Liver (tissue), 9 donors: ENCODE data around the gene DOCK9. TPM values are rescaled to one million over a fixed set of nuclear protein-coding genes. Genes with fewer than 3 reads are reported as not detected.

Experiments used
- DNase-seq: peaks from one replicate; pipeline ENCODE4 v3.0.0-alpha.2; 2017; ENCODE audit warnings: low spot score
- H3K27ac ChIP-seq, 2 donors: one replicate each; pipeline ENCODE4 v1.7.0; 2013; ENCODE audit warnings: inconsistent platforms in 2 of 2, low read length in 2 of 2, control low read depth in 1 of 2, low read depth in 1 of 2, mild to moderate bottlenecking in 1 of 2
- H3K27me3 ChIP-seq, 4 donors: one replicate each; pipeline versions ENCODE4 v1.6.1 to v1.7.0; 2013; ENCODE audit warnings: low read length in 3 of 4, inconsistent platforms in 1 of 4, mild to moderate bottlenecking in 1 of 4, moderate library complexity in 1 of 4; ENCODE audit not compliant: control insufficient read depth in 4 of 4, insufficient read depth in 4 of 4
- H3K36me3 ChIP-seq, 4 donors: one replicate each; pipeline versions ENCODE4 v1.6.1 to v1.7.0; 2013; ENCODE audit warnings: low read length in 3 of 4, mild to moderate bottlenecking in 3 of 4, low read depth in 1 of 4, moderate library complexity in 1 of 4; ENCODE audit not compliant: control insufficient read depth in 4 of 4, insufficient read depth in 3 of 4
- H3K4me1 ChIP-seq, 4 donors: one replicate each; pipeline versions ENCODE4 v1.6.1 to v1.7.0; 2013; ENCODE audit warnings: low read length in 3 of 4, mild to moderate bottlenecking in 3 of 4, moderate library complexity in 1 of 4; ENCODE audit not compliant: control insufficient read depth in 4 of 4, insufficient read depth in 4 of 4
- H3K4me3 ChIP-seq, 3 donors: one replicate each; pipeline versions ENCODE4 v1.6.1 to v1.7.0; 2013; ENCODE audit warnings: low read length in 3 of 3, control low read depth in 1 of 3, low read depth in 1 of 3, mild to moderate bottlenecking in 1 of 3
- H3K9ac ChIP-seq, 2 donors: one replicate each; pipeline ENCODE4 v1.7.0; 2013; ENCODE audit warnings: low read length in 2 of 2, mild to moderate bottlenecking in 2 of 2, moderate library complexity in 2 of 2, control low read depth in 1 of 2, low read depth in 1 of 2
- H3K9me3 ChIP-seq, 4 donors: one replicate each; pipeline versions ENCODE4 v1.6.1 to v1.7.0; 2013; ENCODE audit warnings: low read length in 3 of 4; ENCODE audit not compliant: control insufficient read depth in 4 of 4
- ATF3 ChIP-seq: IDR thresholded peaks from 2 replicates; pipeline ENCODE4 v1.6.1; 2016; ENCODE audit warnings: antibody characterized with exemption
- EGR1 ChIP-seq, 2 donors: IDR thresholded peaks; 2 replicates each; pipeline ENCODE4 v1.6.1; 2016 to 2018; ENCODE audit warnings: antibody characterized with exemption in 2 of 2, low read depth in 2 of 2
- FOXA1 ChIP-seq: IDR thresholded peaks from 2 replicates; pipeline ENCODE4 v1.6.1; 2016; ENCODE audit warnings: antibody characterized with exemption
- FOXA2 ChIP-seq: IDR thresholded peaks from 2 replicates; pipeline ENCODE4 v1.6.1; 2016; ENCODE audit warnings: antibody characterized with exemption
- GABPA ChIP-seq, 2 donors: IDR thresholded peaks in 1 of 2; conservative IDR thresholded peaks in 1 of 2; 2 replicates each; pipeline ENCODE4 v1.6.1; 2016; ENCODE audit warnings: antibody characterized with exemption in 2 of 2, mild to moderate bottlenecking in 1 of 2, moderate library complexity in 1 of 2
- HNF4A ChIP-seq, 2 donors: conservative IDR thresholded peaks; 2 replicates each; pipeline ENCODE4 v1.6.1; 2016; ENCODE audit warnings: antibody characterized with exemption in 2 of 2, mild to moderate bottlenecking in 2 of 2
- HNF4G ChIP-seq: IDR thresholded peaks from 2 replicates; pipeline ENCODE4 v1.6.1; 2016; ENCODE audit warnings: antibody characterized with exemption
- JUND ChIP-seq, 2 donors: IDR thresholded peaks; 2 replicates each; pipeline ENCODE4 v1.6.1; 2016; ENCODE audit warnings: antibody characterized with exemption in 2 of 2
- MAX ChIP-seq: IDR thresholded peaks from 2 replicates; pipeline ENCODE4 v1.6.1; 2016; ENCODE audit warnings: antibody characterized with exemption
- NR2F2 ChIP-seq: IDR thresholded peaks from 2 replicates; pipeline ENCODE4 v1.6.1; 2016; ENCODE audit warnings: antibody characterized with exemption
- RAD21 ChIP-seq, 2 donors: IDR thresholded peaks; 2 replicates each; pipeline ENCODE4 v1.6.1; 2016; ENCODE audit warnings: antibody characterized with exemption in 2 of 2, mild to moderate bottlenecking in 2 of 2
- RXRA ChIP-seq, 2 donors: IDR thresholded peaks; 2 replicates each; pipeline ENCODE4 v1.6.1; 2017 to 2018; ENCODE audit warnings: antibody characterized with exemption in 2 of 2, mild to moderate bottlenecking in 1 of 2
- SP1 ChIP-seq: IDR thresholded peaks from 2 replicates; pipeline ENCODE4 v1.6.1; 2018; ENCODE audit warnings: antibody characterized with exemption, mild to moderate bottlenecking
- TAF1 ChIP-seq: conservative IDR thresholded peaks from 2 replicates; pipeline ENCODE4 v1.6.1; 2016; ENCODE audit warnings: antibody characterized with exemption, mild to moderate bottlenecking
- YY1 ChIP-seq: IDR thresholded peaks from 2 replicates; pipeline ENCODE4 v1.6.1; 2016; ENCODE audit warnings: antibody characterized with exemption, mild to moderate bottlenecking
- WGBS: extraction: QIAGEN DNeasy Blood & Tissue Kit; methylation state at CpG from one replicate; pipeline ENCODE4 v1.1.7; 2013; 5-methylcytosine and 5-hydroxymethylcytosine counted together
- polyA plus RNA-seq, 2 donors: library from polyadenylated mRNA; stranded (reverse) in 1 of 2; unstranded in 1 of 2; fragments of 200-250 nt in 1 of 2; fragments of >200 nt in 1 of 2; fragmentation: Nextera tagmentation in 1 of 2; extraction: Ambion mirVana in 1 of 2; gene quantifications; one replicate each; pipeline versions ENCODE4 v1.2.1 to v1.2.3, GENCODE V29; 2013 to 2015
- total RNA-seq, 2 donors: library from RNA; depleted of rRNA; stranded (reverse); fragments of >200 nt; gene quantifications; one replicate each; pipeline ENCODE4 v1.2.3, GENCODE V29; 2014
- TF ChIP-seq, protein P1 (sequence below): fragments of 150-350 bp; IDR thresholded peaks from 2 replicates; pipeline ENCODE4 v1.5.1; 2017; ENCODE audit warnings: improper control_type of control experiment, low read depth, low read length; ENCODE audit not compliant: missing input control
- TF ChIP-seq, protein P2 (sequence below): IDR thresholded peaks from 2 replicates; pipeline ENCODE4 v1.6.1; 2016; ENCODE audit warnings: antibody characterized with exemption, mild to moderate bottlenecking
- TF ChIP-seq, protein P3 (sequence below): IDR thresholded peaks from 2 replicates; pipeline ENCODE4 v1.6.1; 2016; ENCODE audit warnings: antibody characterized with exemption
- donor health status: healthy.
- donor health status: healthy.
- donor health status: healthy.
- donor health status: healthy.
- donor health status: healthy.

The DOCK9 gene
- total and polyA plus RNA-seq, 4 donors: 5.4 to 31.3 (median 10.6) TPM

DNA sequence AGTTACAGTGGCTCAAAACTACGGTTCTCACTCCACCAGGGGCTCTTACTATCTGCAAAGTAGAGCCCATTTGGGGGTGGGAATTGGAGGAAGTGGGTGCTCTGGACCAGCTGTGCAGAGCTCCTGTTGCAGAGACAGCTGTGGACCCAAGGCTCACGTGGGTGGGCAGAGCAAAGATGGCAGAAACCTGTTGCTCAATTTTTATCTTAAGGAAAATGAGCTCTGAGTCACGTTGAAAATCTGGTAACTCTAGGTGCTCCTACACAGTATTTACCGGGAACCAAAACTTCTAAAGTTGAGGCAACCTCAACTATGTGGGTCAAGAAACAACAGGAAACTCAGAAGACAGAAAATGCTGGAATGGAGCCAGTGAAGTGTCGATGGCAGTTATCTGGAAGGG lies 195.2 kb downstream of the DOCK9 start:
- H3K36me3 ChIP-seq: no peaks in the 10 kb centered on the region
- H3K27ac ChIP-seq: no peak overlapping the region
- H3K9ac ChIP-seq: no peak overlapping the region
- no peak for TF ChIP-seq HNF4A (conservative IDR thresholded peaks at IDR 0.05)
- no peak for TF ChIP-seq FOXA2
- no peak for TF ChIP-seq YY1
- no peak for TF ChIP-seq TAF1
- TF ChIP-seq SP1: no peak
- TF ChIP-seq, protein P1, sequence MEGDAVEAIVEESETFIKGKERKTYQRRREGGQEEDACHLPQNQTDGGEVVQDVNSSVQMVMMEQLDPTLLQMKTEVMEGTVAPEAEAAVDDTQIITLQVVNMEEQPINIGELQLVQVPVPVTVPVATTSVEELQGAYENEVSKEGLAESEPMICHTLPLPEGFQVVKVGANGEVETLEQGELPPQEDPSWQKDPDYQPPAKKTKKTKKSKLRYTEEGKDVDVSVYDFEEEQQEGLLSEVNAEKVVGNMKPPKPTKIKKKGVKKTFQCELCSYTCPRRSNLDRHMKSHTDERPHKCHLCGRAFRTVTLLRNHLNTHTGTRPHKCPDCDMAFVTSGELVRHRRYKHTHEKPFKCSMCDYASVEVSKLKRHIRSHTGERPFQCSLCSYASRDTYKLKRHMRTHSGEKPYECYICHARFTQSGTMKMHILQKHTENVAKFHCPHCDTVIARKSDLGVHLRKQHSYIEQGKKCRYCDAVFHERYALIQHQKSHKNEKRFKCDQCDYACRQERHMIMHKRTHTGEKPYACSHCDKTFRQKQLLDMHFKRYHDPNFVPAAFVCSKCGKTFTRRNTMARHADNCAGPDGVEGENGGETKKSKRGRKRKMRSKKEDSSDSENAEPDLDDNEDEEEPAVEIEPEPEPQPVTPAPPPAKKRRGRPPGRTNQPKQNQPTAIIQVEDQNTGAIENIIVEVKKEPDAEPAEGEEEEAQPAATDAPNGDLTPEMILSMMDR: no peak
- TF ChIP-seq ATF3: no peak
- TF ChIP-seq, protein P2, sequence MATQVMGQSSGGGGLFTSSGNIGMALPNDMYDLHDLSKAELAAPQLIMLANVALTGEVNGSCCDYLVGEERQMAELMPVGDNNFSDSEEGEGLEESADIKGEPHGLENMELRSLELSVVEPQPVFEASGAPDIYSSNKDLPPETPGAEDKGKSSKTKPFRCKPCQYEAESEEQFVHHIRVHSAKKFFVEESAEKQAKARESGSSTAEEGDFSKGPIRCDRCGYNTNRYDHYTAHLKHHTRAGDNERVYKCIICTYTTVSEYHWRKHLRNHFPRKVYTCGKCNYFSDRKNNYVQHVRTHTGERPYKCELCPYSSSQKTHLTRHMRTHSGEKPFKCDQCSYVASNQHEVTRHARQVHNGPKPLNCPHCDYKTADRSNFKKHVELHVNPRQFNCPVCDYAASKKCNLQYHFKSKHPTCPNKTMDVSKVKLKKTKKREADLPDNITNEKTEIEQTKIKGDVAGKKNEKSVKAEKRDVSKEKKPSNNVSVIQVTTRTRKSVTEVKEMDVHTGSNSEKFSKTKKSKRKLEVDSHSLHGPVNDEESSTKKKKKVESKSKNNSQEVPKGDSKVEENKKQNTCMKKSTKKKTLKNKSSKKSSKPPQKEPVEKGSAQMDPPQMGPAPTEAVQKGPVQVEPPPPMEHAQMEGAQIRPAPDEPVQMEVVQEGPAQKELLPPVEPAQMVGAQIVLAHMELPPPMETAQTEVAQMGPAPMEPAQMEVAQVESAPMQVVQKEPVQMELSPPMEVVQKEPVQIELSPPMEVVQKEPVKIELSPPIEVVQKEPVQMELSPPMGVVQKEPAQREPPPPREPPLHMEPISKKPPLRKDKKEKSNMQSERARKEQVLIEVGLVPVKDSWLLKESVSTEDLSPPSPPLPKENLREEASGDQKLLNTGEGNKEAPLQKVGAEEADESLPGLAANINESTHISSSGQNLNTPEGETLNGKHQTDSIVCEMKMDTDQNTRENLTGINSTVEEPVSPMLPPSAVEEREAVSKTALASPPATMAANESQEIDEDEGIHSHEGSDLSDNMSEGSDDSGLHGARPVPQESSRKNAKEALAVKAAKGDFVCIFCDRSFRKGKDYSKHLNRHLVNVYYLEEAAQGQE: no peak
- H3K4me1 ChIP-seq: peaks cover 0 to 15% (median 9%) of the 10 kb centered on the region in 4 donors
- 71% methylated on average over 5 of the region's 5 CpGs for WGBS
- DNase-seq: no peak
- no peak overlapping the region for H3K4me3 ChIP-seq
- no peaks in the 10 kb centered on the region for H3K9me3 ChIP-seq
- H3K27me3 ChIP-seq: no peaks in the 10 kb centered on the region

DNA sequence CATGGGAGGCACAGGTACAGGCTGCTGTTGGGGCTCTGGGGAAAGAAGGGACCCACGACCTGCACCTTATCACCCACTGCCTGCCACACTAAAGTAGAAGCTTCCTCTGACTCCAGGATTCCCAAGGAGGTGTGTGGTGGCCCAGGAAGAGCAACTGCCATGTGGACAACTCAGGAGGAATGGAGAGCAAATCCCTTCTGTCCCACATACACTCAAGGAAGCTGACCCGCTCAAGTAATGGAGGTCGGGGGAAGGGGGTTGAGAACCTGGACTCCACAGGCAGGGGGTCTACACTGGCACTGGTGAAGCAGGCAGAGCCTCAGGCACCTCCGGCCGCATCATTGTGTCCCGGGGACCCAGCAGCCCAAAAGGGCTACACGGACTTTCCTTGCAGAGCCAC lies 196.0 kb downstream of the DOCK9 start:
- Histone ChIP-seq H3K9ac (no peak overlapping the region), H3K27me3 (no peaks in the 10 kb centered on the region), H3K4me1 (peaks cover 0 to 15% (median 9%) of the 10 kb centered on the region in 4 donors), H3K4me3 (no peak overlapping the region), H3K36me3 (no peaks in the 10 kb centered on the region), H3K9me3 (no peaks in the 10 kb centered on the region), H3K27ac (no peak overlapping the region)
- no peak for DNase-seq
- whole genome bisulfite sequencing: 88% methylated on average over 7 of the region's 7 CpGs
- TF ChIP-seq, protein P3, sequence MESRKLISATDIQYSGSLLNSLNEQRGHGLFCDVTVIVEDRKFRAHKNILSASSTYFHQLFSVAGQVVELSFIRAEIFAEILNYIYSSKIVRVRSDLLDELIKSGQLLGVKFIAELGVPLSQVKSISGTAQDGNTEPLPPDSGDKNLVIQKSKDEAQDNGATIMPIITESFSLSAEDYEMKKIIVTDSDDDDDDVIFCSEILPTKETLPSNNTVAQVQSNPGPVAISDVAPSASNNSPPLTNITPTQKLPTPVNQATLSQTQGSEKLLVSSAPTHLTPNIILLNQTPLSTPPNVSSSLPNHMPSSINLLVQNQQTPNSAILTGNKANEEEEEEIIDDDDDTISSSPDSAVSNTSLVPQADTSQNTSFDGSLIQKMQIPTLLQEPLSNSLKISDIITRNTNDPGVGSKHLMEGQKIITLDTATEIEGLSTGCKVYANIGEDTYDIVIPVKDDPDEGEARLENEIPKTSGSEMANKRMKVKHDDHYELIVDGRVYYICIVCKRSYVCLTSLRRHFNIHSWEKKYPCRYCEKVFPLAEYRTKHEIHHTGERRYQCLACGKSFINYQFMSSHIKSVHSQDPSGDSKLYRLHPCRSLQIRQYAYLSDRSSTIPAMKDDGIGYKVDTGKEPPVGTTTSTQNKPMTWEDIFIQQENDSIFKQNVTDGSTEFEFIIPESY: no peak
- TF ChIP-seq HNF4G (no peak), MAX (no peak), RAD21 (IDR thresholded peaks at IDR 0.05) (no peak), ATF3 (no peak), JUND (IDR thresholded peaks at IDR 0.05) (no peak), NR2F2 (no peak), EGR1 (IDR thresholded peaks at IDR 0.05; ENCODE audit: low read depth in 2 of 2) (no peak), RXRA (IDR thresholded peaks at IDR 0.05) (no peak), HNF4A (conservative IDR thresholded peaks at IDR 0.05) (no peak), YY1 (no peak), FOXA2 (no peak), SP1 (no peak), GABPA (IDR thresholded peaks at IDR 0.05 in 1 of 2, conservative IDR thresholded peaks at IDR 0.05 in 1 of 2) (no peak), TAF1 (no peak), FOXA1 (no peak)
- TF ChIP-seq, protein P2: no peak
- TF ChIP-seq, protein P1: no peak
